Breast epithelium (tissue), 3 donors: Measurements from ENCODE around the gene EFHC2.

Experiments
- POLR2AphosphoS5 ChIP-seq, 3 donors: sonication (generic); formaldehyde crosslinking; IDR thresholded peaks; one replicate each; pipeline ENCODE4 v1.6.1; 2017; ENCODE audit warnings: antibody characterized with exemption in 3 of 3
- TF ChIP-seq, protein P1 (sequence below), 3 donors: fragments of 450-650 bp; IDR thresholded peaks; one replicate each; pipeline ENCODE4 v1.5.1; 2016 to 2017; ENCODE audit warnings: antibody characterized with exemption in 3 of 3, mild to moderate bottlenecking in 3 of 3, moderate library complexity in 3 of 3

DNA sequence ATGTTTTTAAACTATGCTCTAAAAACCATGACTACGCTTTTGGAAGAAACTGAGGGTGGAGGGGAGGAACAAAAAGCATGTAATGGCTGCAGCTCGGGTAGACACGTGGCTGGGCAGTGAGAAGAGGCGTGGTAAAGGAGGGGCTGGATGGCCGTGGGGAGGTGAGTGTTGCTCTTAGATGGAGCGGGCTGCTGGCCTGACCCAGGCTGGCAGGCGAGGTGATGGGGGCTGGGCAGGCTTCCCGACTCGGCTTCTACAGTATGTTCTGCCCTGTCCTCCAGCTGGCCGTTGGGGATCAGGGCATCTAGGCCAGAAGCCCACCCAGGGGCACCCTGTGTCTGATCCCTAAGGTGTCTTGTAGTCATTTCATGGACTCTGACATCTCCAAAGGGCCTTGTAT is 60.7 kb downstream of the EFHC2 start:
- TF ChIP-seq, protein P1, sequence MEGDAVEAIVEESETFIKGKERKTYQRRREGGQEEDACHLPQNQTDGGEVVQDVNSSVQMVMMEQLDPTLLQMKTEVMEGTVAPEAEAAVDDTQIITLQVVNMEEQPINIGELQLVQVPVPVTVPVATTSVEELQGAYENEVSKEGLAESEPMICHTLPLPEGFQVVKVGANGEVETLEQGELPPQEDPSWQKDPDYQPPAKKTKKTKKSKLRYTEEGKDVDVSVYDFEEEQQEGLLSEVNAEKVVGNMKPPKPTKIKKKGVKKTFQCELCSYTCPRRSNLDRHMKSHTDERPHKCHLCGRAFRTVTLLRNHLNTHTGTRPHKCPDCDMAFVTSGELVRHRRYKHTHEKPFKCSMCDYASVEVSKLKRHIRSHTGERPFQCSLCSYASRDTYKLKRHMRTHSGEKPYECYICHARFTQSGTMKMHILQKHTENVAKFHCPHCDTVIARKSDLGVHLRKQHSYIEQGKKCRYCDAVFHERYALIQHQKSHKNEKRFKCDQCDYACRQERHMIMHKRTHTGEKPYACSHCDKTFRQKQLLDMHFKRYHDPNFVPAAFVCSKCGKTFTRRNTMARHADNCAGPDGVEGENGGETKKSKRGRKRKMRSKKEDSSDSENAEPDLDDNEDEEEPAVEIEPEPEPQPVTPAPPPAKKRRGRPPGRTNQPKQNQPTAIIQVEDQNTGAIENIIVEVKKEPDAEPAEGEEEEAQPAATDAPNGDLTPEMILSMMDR (IDR thresholded peaks at IDR 0.05), result no peak
- TF ChIP-seq POLR2AphosphoS5 (IDR thresholded peaks at IDR 0.05), result no peak
